Naive B cell (primary cell): ENCODE data around the gene CLEC2D. TPM values are rescaled to one million over a fixed set of nuclear protein-coding genes. Genes with fewer than 3 reads are reported as not detected.
"Not testable (repeated sequence)": the region's sequence is repeated elsewhere in the genome, so short reads cannot be mapped to it uniquely, and the experiment has no call there.

Experiments used
- ATAC-seq, 2 donors: fragments of 150-1000 bp; cut with Tn5 transposase; 2 replicates each; pipeline ENCODE4 v1.10.0; 2021; ENCODE audit warnings: low read depth in 2 of 2, mild to moderate bottlenecking in 2 of 2, moderate library complexity in 2 of 2
- DNase-seq: peaks from one replicate; pipeline ENCODE4 v3.0.0; 2022
- H3K27ac Mint-ChIP-seq, 6 donors: one replicate each; pipeline ENCODE4 v1.8.0; 2020 to 2022; ENCODE audit warnings: mild to moderate bottlenecking in 6 of 6, mixed read lengths in 6 of 6, moderate library complexity in 5 of 6, inconsistent platforms in 2 of 6
- H3K27me3 Mint-ChIP-seq, 3 donors: one replicate each; pipeline ENCODE4 v1.8.0; 2021 to 2022; ENCODE audit warnings: mixed read lengths in 3 of 3, mild to moderate bottlenecking in 1 of 3
- H3K36me3 Mint-ChIP-seq, 2 donors: one replicate each; pipeline ENCODE4 v1.8.0; 2020 to 2022; ENCODE audit warnings: mixed read lengths in 2 of 2, inconsistent platforms in 1 of 2, mild to moderate bottlenecking in 1 of 2
- H3K4me1 Mint-ChIP-seq, 3 donors: one replicate each; pipeline ENCODE4 v1.8.0; 2020 to 2022; ENCODE audit warnings: mixed read lengths in 3 of 3, inconsistent platforms in 1 of 3, mild to moderate bottlenecking in 1 of 3, moderate library complexity in 1 of 3
- H3K4me3 Mint-ChIP-seq, 8 donors: one replicate each; pipeline ENCODE4 v1.8.0; 2020 to 2022; ENCODE audit warnings: mild to moderate bottlenecking in 8 of 8, mixed read lengths in 8 of 8, moderate library complexity in 8 of 8, inconsistent platforms in 2 of 8
- H3K9me3 Mint-ChIP-seq, 7 donors: one replicate each; pipeline ENCODE4 v1.8.0; 2020 to 2022; ENCODE audit warnings: mixed read lengths in 7 of 7, mild to moderate bottlenecking in 5 of 7, inconsistent platforms in 2 of 7, moderate library complexity in 1 of 7
- polyA plus RNA-seq, 6 donors: library from polyadenylated mRNA; unstranded; fragments of 300-500 nt; fragmentation: Illumina TruSeq; gene quantifications; one replicate each; pipeline ENCODE4 v1.2.3, GENCODE V29; 2021; ENCODE audit warnings: low read depth in 6 of 6

The CLEC2D gene
- polyA plus RNA-seq, 6 donors from 2014 or later, result 329 to 467 (median 350) TPM

GRCh38 chr12:9727813-9728212 lies 58.3 kb downstream of the CLEC2D start:
- H3K4me1 Mint-ChIP-seq, result peaks cover 23 to 57% (median 28%) of the 10 kb centered on the region in 3 donors
- peak overlapping the region in 3 of 6 donors; percentile 4 to 51 (median 24) for H3K27ac Mint-ChIP-seq
- ATAC-seq, result no peak
- H3K9me3 Mint-ChIP-seq, result no peaks in the 10 kb centered on the region
- H3K27me3 Mint-ChIP-seq, result no peaks in the 10 kb centered on the region
- H3K4me3 Mint-ChIP-seq, result peak overlapping the region in 2 of 8 donors; percentile 31 to 35
- DNase-seq, result no peak
- H3K36me3 Mint-ChIP-seq, result no peaks in the 10 kb centered on the region

- peak overlapping the region in 1 of 8 donors; percentile 61 for H3K4me3 Mint-ChIP-seq
- H3K9me3 Mint-ChIP-seq, result no peaks in the 10 kb centered on the region
- H3K27ac Mint-ChIP-seq, result peak overlapping the region in 2 of 6 donors; percentile 39 to 86
- H3K27me3 Mint-ChIP-seq, result no peaks in the 10 kb centered on the region
- DNase-seq (no peak), ATAC-seq (no peak)
- peaks cover 22 to 55% (median 26%) of the 10 kb centered on the region in 3 donors for H3K4me1 Mint-ChIP-seq
- no peaks in the 10 kb centered on the region for H3K36me3 Mint-ChIP-seq
These were observed 59.6 kb downstream of the CLEC2D start for GRCh38 chr12:9729082-9729481.

- Mint-ChIP-seq H3K27ac (peak overlapping the region in 3 of 6 donors; percentile 7 to 86 (median 49)), H3K27me3 (no peaks in the 10 kb centered on the region), H3K9me3 (no peaks in the 10 kb centered on the region), H3K4me3 (peak overlapping the region in 4 of 8 donors; percentile 34 to 61 (median 48)), H3K36me3 (no peaks in the 10 kb centered on the region), H3K4me1 (peaks cover 17 to 59% (median 26%) of the 10 kb centered on the region in 3 donors)
- no peak for ATAC-seq
- no peak for DNase-seq
These were observed 60.5 kb downstream of the CLEC2D start for GRCh38 chr12:9730011-9730410.

GRCh38 chr12:9730591-9730990 lies 61.1 kb downstream of the CLEC2D start:
- no peak for DNase-seq
- peak overlapping the region in 4 of 6 donors; percentile 20 to 86 (median 82) for H3K27ac Mint-ChIP-seq
- H3K4me3 Mint-ChIP-seq, result peak overlapping the region in 7 of 8 donors; percentile 33 to 86 (median 63)
- H3K4me1 Mint-ChIP-seq, result peaks cover 18 to 59% (median 29%) of the 10 kb centered on the region in 3 donors
- no peak for ATAC-seq
- no peaks in the 10 kb centered on the region for H3K36me3 Mint-ChIP-seq
- H3K27me3 Mint-ChIP-seq, result no peaks in the 10 kb centered on the region
- no peaks in the 10 kb centered on the region for H3K9me3 Mint-ChIP-seq

- Mint-ChIP-seq H3K4me1 (peaks cover 23 to 64% (median 37%) of the 10 kb centered on the region in 3 donors), H3K27ac (peak overlapping the region; percentile 73 to 91 (median 86)), H3K27me3 (no peaks in the 10 kb centered on the region), H3K36me3 (no peaks in the 10 kb centered on the region), H3K4me3 (peak overlapping the region; percentile 53 to 89 (median 74)), H3K9me3 (peaks cover 0 to 2% (median 0%) of the 10 kb centered on the region in 7 donors)
- no peak for DNase-seq
- ATAC-seq, result no peak
These were observed 61.9 kb downstream of the CLEC2D start for GRCh38 chr12:9731393-9731792.

- ATAC-seq (peak; percentile 77 to 89), DNase-seq (peak; percentile 46)
- peaks cover 0 to 2% (median 0%) of the 10 kb centered on the region in 7 donors for H3K9me3 Mint-ChIP-seq
- H3K4me1 Mint-ChIP-seq, result peaks cover 27 to 68% (median 41%) of the 10 kb centered on the region in 3 donors
- no peaks in the 10 kb centered on the region for H3K36me3 Mint-ChIP-seq
- peak overlapping the region; percentile 63 to 89 (median 74) for H3K4me3 Mint-ChIP-seq
- H3K27me3 Mint-ChIP-seq, result no peaks in the 10 kb centered on the region
- H3K27ac Mint-ChIP-seq, result peak overlapping the region; percentile 73 to 91 (median 84)
These were observed 62.3 kb downstream of the CLEC2D start for GRCh38 chr12:9731797-9732196.

GRCh38 chr12:9732921-9733461 lies 63.5 kb downstream of the CLEC2D start, which contains the start of gene CLECL1:
Gene CLECL1 (minus strand): TSS chr12:9733097.
- no peaks in the 10 kb centered on the region for H3K36me3 Mint-ChIP-seq
- H3K4me1 Mint-ChIP-seq, result peaks cover 29 to 77% (median 48%) of the 10 kb centered on the region in 3 donors
- peak within 1 kb of the TSS; percentile 63 to 89 (median 76) for H3K4me3 Mint-ChIP-seq
- H3K9me3 Mint-ChIP-seq, result peaks cover 0 to 2% (median 0%) of the 10 kb centered on the region in 7 donors
- no peaks in the 10 kb centered on the region for H3K27me3 Mint-ChIP-seq
- DNase-seq, result peak; percentile 35
- H3K27ac Mint-ChIP-seq, result peak within 1 kb of the TSS; percentile 52 to 95 (median 90)
- ATAC-seq, result peak; percentile 23 to 40

GRCh38 chr12:9735601-9736000 lies 66.1 kb downstream of the CLEC2D start:
- Mint-ChIP-seq H3K36me3 (no peaks in the 10 kb centered on the region), H3K27ac (peak overlapping the region in 4 of 6 donors; percentile 15 to 92 (median 54)), H3K27me3 (no peaks in the 10 kb centered on the region), H3K4me3 (peak overlapping the region in 4 of 8 donors; percentile 5 to 80 (median 60)), H3K4me1 (peaks cover 42 to 86% (median 56%) of the 10 kb centered on the region in 3 donors), H3K9me3 (peaks cover 0 to 9% (median 0%) of the 10 kb centered on the region in 7 donors)
- DNase-seq (no peak), ATAC-seq (no peak)

- Mint-ChIP-seq H3K4me1 (peaks cover 51 to 79% (median 54%) of the 10 kb centered on the region in 3 donors), H3K9me3 (peaks cover 0 to 9% (median 0%) of the 10 kb centered on the region in 7 donors), H3K27ac (peak overlapping the region; percentile 34 to 95 (median 90)), H3K36me3 (no peaks in the 10 kb centered on the region), H3K4me3 (peak overlapping the region; percentile 8 to 85 (median 65)), H3K27me3 (no peaks in the 10 kb centered on the region)
- ATAC-seq, result peak; percentile 53 to 54
- DNase-seq, result peak; percentile 53
These were observed 67.6 kb downstream of the CLEC2D start for GRCh38 chr12:9736936-9737705.

GRCh38 chr12:9738905-9739304 lies 69.4 kb downstream of the CLEC2D start:
- not testable (repeated sequence) for H3K27me3 Mint-ChIP-seq, ATAC-seq, H3K36me3 Mint-ChIP-seq, H3K9me3 Mint-ChIP-seq, DNase-seq
- Mint-ChIP-seq H3K4me3 (peak overlapping the region; percentile 15 to 77 (median 56)), H3K4me1 (peaks cover 52 to 77% (median 63%) of the 10 kb centered on the region in 3 donors), H3K27ac (peak overlapping the region; percentile 57 to 96 (median 88))

- peaks cover 52 to 73% (median 63%) of the 10 kb centered on the region in 3 donors for H3K4me1 Mint-ChIP-seq
These were observed 70.0 kb downstream of the CLEC2D start for GRCh38 chr12:9739404-9740105.

GRCh38 chr12:9740106-9740750 lies 70.7 kb downstream of the CLEC2D start:
- H3K4me1 Mint-ChIP-seq, result peaks cover 59 to 73% (median 63%) of the 10 kb centered on the region in 3 donors
- no peaks in the 10 kb centered on the region for H3K27me3 Mint-ChIP-seq
- H3K4me3 Mint-ChIP-seq, result peak overlapping the region; percentile 60 to 89 (median 82)
- DNase-seq (peak; percentile 44), ATAC-seq (peak; percentile 55 to 58)
- peak overlapping the region; percentile 89 to 97 (median 93) for H3K27ac Mint-ChIP-seq
- H3K36me3 Mint-ChIP-seq, result no peaks in the 10 kb centered on the region
- peaks cover 0 to 9% (median 0%) of the 10 kb centered on the region in 7 donors for H3K9me3 Mint-ChIP-seq

More at GRCh38 chr12:9739404-9740105, 70.0 kb downstream of the CLEC2D start:
- not testable (repeated sequence) for H3K36me3 Mint-ChIP-seq, H3K27me3 Mint-ChIP-seq, ATAC-seq, DNase-seq, H3K9me3 Mint-ChIP-seq
- Mint-ChIP-seq H3K4me3 (peak overlapping the region in 7 of 8 donors; percentile 60 to 89 (median 81)), H3K27ac (peak overlapping the region in 5 of 6 donors; percentile 88 to 96 (median 92))
